HG02938 (cell line): ENCODE results near the gene SMIM20.
"Not testable (repeated sequence)": the region's sequence is repeated elsewhere in the genome, so short reads cannot be mapped to it uniquely, and the experiment has no call there.

ENCODE experiments used
- ATAC-seq: cut with Tn5 transposase; IDR thresholded peaks from one replicate; pipeline ENCODE4 v1.9.1; 2021; ENCODE audit warnings: mild to moderate bottlenecking, moderate library complexity; ENCODE audit not compliant: unreplicated experiment

SMIM20 gene

DNA sequence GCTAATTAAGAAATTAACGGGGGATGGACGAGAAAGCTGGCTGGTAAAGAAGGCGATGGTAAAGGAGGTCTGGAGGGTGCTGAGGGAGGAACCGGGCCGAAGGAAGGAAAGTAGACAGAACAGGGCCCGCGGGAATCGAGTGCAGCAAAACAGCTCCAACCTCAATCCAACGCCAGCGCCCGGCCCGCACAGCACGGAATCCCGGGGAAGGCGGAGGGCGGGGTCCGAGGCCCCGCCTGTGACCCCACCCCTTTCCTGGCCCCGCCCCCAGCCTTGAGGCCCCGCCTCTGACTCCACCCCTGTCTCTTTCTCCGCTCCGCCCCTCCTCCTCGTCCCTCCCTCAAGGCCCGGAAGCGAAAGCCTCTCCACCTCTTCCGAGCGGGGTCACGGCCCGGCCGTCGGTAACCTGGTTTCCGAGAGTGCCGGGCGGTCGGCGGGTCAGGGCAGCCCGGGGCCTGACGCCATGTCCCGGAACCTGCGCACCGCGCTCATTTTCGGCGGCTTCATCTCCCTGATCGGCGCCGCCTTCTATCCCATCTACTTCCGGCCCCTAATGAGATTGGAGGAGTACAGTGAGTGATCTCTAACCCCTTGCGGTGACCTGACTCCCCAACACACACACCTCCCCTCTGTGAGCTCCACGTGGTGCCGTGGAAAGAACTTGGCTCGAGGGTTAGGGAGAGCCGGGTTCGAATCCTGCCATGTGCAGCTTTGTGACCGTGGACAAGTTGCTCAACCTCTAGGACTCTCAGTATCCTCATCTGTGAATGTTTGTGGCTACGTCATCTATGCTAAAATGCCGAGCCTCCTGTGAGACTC, at the start of gene SMIM20:
TSS of gene SMIM20 (plus strand) at position 370 of the 819 bp plus-strand sequence. CDS start at position 464, 94 bp downstream.
- peak; percentile 84 for ATAC-seq

DNA sequence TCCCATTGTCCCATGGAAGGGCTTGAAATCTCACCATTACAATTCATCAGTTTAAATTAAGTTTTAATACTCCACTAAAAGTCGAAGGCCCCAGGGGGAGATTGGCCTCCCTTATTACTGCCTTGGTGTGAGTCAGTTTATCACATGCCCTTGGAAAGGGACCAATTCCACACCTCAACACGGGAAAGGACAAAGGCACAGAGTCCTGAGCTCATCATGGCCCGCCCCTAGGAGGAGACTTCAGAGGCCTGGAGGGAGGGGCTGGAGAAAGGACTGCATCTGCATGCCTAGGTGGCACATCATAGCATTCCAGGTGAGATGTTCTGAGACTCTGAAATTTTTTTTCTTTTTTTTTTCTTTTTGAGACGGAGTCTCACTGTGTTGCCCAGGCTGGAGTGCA, 48.4 kb upstream of the SMIM20 start:
- no peak for ATAC-seq

DNA sequence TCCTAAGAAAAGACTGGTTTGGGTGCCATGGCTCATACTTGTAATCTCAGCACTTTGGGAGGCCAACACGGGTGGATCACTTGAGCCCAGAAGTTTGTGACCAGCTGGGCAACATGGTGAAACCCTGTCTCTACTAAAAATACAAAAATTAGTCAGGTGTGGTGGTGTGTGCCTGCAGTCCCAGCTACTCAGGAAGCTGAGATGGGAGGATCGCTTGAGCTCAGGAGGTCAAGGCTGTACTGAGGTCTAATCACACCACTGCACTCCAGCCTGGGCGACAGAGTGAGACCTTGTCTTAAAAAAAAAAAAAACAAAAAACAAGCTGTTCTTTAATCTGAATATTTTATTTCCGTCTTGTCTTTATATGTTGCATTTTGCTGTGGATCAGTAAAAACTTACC, 47.6 kb upstream of the SMIM20 start:
- not testable (repeated sequence) for ATAC-seq

DNA sequence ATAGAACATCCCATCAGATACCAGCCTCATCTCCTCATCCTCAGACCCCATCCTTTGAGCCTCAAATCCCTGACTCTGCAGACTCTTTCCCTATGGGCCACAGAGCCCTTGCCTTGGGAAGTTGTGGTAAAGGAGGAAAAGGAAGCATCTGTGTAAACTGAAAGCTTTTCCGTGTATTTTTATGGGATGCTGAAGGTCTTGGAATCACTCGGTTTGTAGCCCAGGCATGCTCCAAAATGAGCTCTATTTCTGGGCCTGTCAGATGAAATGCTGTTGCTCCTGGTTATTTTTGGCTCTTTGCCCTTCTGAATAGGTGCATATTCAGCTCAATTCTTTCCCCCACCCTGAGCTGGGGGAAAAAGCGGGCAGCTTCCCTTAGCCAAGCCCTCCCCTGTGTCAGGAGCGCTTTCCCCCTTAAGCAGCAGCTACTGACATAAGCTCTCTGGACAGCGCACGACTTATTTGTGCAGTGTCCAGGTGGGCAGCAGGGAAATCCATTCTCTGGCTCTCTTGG, 46.2 kb upstream of the SMIM20 start:
- no peak for ATAC-seq

DNA sequence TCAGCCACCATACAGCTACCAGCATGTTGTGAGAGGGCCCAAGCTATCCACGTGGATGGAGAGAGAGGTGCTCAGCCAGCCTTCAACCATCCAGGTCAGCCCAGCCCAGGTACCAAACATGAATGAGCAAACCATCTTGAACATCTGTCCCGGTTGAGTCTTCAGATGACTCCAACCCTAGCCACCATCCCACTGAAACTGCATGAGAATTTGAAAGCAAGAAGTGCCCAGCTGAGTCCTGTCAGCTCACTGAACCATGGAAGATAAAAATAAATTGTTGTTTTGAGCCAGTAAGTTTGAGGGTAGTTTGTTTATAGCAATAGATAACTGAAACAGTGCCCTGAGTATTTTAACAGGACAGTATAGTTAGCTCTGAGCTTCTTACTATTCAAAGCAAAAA, 43.9 kb upstream of the SMIM20 start:
- ATAC-seq: no peak

DNA sequence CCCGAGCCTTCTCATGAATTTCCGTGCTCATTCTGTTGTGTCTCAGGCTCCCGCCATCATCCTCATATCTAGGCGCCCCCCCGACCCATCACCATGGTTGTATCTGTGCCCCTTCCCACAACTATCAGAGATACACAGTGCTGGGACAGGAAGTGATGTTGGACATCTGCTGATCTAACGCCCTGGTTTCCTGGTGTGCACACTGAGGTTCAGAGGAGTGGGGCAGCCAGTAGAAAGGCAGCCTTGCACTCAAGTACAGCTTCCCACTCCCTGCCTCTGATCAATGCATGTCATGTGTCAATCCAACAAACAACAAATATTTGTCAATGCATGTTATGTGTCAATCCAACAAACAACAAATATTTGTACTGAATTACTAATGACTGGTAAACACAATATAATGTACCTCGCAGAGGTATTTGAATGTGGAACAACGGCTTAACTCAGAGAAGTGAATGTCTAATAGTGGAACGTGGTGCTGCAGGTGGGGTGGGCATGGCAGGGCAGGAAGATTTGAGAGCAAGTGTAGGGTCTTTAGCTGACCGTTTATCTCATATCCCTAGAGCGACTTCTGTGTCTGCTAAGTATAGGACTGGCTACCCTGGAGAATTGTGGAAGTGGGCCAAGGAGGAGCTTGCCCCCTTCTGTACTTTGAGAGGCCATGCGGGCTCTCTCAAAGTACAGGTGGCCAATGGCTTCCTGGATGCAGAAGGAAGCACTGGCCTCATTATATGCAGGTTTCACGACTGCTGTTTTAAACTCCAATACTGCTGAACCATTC, 41.0 kb upstream of the SMIM20 start:
- no peak for ATAC-seq

DNA sequence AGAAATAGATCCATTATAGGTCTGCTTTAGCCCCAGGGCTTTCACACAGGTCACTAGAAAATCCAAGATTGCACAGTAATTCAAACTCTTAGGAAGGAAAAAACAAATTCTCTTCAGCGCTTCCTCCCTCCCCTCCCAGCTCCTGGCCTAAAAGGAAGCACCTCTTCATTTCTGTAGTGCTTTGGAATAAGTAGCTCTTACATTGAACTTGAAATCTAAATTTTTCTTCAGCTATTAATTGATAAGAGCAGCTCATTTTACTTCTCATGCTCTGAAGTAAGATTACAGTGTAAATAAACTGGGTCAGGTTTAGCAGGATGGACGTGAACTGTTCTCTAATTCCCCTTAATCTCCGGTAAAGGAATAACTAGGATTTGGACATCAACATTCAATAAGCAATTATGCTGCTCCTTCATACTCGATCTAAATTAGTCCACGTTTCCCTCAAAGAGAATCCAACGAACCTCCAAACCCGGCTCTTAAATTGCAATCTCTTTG, 40.3 kb upstream of the SMIM20 start:
- ATAC-seq: no peak

DNA sequence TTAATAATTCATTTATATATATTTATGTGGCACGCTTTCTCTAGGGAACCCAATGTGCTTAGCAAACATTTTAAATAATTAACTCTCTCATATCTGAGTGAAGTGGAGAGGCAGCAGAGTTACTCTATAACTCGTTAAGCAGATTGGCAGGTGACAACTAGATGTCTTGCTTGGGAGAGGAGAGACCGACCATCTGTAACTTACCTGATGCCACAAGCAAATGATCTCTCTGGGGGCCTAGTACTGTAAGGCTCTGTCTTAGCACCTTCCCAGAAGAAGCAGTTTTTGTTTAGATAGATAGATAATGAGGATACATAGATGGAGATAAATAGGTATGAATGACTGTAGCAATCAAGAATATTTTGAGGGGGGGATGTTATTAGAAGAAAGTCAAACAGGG, 39.4 kb upstream of the SMIM20 start:
- ATAC-seq: peak; percentile 41

DNA sequence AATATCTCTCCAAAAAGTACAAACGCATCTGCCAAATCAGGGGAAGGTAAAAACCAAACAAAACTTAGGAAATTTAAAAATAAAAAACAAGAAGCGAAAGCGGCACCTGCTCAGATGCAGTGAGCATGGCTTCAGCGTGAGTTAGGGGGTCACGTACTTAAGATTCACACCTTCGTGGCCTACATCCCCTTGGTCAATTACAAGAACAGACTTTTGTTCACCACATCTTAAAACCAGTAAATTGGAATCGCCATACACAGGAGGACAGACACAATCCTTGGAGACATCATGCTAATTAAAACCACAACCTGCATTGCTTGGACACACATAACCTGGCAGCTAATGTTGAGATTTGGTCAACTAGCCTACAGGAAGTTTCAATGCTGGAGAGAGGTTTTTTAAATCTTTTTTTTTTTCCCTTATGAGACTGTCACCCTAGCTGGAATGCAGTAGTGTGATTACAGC, 38.7 kb upstream of the SMIM20 start:
- ATAC-seq: peak; percentile 34

DNA sequence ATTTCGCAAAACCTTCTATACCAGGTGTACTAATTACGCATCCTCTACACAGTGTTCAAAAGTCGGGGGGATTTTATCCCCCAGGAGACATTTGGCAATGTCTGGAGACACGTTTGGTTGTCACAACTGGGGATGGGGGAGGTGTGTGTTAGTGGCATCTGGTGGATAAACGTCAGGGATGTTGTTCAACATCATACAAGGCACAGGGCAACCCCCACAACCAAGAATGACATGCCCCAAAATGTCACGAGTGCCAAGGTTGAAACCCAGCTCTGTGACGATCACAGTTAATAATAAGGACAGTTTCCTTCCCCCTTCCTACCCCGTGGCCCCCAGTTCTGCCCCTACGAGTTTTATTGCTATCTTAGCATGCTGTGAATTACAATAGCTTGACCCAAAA, 35.3 kb upstream of the SMIM20 start:
- ATAC-seq: no peak

DNA sequence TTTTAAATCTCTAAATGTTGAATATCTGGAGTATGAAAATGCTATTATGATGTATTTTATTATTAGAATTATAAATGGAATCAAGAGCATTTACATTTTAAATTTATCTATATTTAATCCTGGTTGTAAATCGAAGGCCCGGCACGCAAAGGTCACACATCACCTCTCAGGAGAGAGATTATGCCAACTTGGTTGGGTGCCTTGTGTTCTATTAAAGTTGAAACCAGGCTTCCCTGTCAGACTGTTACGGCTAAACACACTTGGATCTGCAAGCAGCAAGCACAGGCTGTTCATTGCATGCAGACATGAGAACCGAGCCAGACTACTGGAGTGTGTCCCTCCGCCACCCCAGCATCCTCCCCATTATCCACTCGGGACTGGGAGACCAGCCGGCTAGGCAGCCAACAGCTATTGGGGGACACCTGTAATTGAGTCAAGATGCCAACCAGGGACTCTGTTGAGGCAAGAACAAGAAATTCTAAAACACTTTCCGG, 34.9 kb upstream of the SMIM20 start:
- no peak for ATAC-seq

DNA sequence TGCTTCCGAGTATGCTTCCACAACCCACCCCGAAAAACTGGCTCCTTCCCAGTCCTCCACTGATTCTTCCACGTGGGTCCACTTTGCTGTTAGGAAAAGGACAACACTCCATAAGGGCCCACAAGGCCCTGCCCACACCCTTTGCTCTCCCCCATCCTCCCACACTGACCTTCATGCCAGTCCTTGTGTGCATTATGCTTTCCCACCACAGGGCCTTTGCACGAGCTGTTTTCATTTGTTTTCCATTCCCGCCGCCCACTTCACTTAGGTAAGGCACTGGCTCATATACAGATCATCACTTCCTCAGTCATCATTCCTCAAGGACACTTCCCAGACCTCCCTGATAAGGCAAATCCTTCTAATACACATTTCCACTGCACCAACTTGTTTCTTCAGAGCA, 34.4 kb upstream of the SMIM20 start:
- no peak for ATAC-seq

DNA sequence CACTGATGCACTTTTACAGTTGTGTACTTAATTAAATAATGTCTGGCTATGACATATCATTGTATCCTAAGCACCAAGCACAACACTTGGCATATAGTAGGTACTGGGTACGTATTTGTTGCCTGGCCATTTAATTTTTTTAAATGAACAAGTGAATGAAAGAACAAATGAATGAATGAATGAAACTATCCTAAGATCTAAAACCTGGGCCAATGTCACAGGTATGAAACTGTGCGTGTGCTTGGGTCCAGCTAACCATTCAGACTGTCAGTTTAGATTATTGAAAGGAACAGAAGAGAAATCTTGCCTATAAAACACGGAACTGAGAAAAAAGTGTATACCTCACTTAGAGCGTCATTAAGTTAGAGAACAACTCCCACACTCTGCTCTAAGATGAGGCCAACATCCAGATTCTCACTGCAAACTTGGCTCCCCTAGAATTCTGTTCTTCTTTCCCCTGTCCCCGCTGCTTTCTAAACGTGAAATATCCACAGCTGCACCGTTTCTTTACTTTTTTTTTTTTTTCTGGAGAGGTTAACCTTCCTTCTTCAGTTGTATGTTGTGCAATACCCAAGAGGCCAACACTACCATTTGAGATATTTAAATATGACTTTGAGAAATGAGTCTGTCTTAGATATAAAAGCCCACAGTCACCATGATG, 33.9 kb upstream of the SMIM20 start:
- peak; percentile 80 for ATAC-seq

DNA sequence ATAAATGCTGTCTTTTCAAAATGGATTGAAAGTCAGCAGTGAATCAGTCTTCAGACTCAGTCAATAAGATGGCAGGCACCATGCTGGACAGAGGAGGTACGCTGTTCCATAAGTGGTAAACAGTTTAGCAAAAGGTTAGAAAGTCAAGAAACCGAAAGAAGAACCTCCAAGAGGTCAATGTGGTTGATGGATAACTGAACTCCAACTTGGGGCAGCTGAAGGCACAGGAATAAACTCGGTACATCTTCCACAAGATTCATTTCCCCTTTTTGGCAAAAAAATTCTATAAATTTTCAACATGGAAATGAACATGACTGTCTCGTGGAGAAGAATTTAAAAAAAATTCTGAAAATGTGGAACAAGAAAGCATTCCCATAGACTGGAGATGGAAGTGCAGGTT, 32.8 kb upstream of the SMIM20 start:
- ATAC-seq: no peak

DNA sequence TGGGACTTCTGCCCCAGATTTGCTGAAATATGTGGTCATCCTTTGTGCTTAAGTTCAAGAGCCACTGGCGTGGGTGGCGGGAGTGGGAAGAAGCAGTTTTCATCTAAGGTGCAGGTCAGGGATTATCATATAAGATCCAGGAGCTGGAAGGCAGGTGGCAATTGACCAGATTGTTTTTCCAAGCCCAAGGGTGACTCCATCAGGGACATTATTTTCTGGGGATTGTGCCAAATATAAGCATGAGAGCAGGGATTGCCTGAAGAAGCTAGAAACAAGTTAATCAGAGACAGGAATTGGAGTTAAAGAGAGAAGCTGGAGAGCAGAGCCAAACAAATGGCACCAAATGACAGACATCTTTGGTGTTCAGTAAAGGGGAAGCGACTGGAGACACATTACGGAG, 31.8 kb upstream of the SMIM20 start:
- no peak for ATAC-seq

DNA sequence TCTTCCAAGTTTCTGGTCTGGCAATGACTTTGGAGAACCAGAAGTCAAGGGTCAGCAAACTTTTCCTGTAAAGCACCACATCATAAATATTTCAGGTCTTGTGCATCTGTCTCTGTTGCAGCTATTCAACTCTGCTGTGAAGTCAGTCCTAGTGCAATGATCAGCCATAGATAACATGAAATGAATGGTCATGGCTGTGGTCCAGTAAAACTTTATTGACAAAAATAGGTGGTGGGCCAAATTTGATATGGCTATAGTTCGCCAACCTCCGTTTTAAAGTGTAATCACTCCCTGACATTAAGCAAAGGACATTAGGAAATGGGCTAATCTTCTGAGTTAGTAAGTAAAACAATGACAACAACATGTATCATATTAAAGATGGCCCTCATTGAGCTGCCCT, 30.5 kb upstream of the SMIM20 start:
- no peak for ATAC-seq

DNA sequence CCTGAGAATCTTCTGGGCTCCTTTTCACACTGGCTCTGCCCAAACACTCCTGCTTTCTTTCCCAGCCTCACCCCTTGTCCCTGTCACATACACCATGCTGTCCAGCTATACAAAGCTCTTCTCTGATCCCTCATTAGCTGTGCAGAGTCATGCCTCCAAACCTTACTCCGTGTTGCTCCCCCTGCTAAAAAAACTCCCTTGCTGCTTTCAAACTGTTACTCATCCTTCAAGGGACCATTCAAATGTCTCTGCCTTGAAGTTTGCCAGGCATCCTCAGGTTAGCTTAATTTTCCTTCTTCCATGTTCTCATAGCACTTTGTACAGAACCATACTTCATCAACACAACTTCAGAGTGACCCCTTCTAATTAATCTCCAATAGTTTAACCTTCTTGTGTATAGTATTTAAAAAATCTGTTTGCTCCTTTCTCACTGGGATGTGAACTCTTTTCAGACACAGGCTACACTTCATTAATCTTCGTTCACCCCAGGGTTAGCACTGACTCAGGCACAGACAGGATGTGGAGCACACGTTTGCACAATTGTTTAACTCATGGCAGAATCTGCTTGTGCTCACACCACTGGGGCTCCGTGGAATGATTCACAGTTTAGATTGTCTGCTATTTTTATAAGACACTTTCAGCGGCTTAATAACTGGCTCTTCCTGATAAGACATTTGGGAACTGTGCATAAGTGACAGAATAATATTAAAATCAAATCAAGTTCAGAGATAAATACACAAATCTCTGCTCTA, 29.8 kb upstream of the SMIM20 start:
- ATAC-seq: no peak

DNA sequence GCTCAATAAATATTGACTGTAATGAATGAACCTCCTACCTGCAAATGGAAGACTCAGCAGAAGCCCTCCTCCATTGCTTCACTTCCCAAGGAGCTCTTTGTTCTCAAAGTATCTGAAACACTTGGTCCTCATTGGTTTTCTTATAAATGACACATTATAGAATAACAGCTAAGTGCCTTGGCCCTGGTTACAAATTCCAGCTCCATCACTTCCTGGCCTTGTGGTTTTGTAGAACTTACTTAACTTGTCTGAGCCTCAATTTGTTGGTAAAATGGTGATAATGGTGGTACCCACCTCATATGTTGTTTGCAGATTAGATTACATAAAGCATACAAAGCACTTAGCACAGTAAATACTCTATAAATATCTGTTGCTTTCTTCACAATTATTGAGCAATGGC, 25.2 kb upstream of the SMIM20 start:
- no peak for ATAC-seq

DNA sequence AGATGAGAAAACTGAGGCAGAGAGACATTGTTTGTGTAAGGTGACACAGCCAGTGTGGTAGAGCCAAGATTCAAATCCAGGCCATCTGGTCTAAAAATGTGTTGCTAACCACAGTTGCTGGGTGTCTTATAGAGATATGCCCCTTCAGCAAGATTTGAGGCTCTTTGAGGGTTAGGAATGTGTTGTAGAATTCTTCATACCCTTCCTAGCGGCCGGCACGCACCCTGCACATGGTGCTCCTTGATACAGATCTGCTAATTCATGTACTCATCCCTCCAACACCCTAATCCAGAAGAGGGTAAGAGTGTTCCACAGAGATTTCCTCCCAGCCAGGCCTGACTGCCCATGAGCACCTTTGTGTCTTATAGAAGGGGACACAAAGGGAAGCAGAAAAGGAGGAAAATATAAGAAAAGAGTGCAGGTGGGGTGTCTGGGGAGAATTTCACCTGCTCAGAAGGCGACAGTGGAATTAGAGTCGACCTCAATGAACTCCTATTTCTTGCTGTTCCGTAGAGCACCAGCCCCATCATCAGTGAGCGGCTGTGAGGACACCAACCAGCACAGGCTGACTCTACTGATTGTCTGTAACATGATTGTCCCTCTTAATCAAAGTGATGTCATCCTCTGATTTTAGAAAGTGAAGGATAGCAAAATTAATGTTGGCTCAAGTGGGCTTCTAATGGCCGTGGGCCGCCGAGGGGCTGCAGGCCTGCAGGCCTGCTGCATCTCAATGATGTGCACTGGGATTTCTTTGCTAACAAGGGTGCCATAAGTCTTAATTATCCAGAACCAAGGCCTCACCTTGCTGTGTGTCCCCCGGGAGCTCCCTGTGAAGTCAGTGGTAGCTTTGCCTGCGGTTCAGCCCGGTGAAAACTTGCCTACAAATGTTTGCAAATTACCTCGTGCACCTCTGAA, 24.2 kb upstream of the SMIM20 start:
- no peak for ATAC-seq
